Stimulated activated naive CD4-positive, alpha-beta T cell (primary cell): ENCODE data around the gene HSPE1.
"Not testable (repeated sequence)": the region's sequence is repeated elsewhere in the genome, so short reads cannot be mapped to it uniquely, and the experiment has no call there.

Source experiments
- DNase-seq, 6 experiments: peaks; one replicate each; lab custom pipeline; 2025; lab: John Stamatoyannopoulos, UW

The HSPE1 gene

GRCh38 chr2:197498235-197498936 is 1.8 kb upstream of the HSPE1 start:
- DNase-seq = no peak

- peak; percentile 18 to 64 (median 50) for DNase-seq
Observed at GRCh38 chr2:197498937-197499593, 1.1 kb upstream of the HSPE1 start.

- peak in 4 of 6 experiments; percentile 10 to 62 (median 42) for DNase-seq
Observed at GRCh38 chr2:197500503-197501131, 438 bp downstream of the HSPE1 start.

GRCh38 chr2:197502201-197502600 is 2.0 kb downstream of the HSPE1 start:
- no peak for DNase-seq

GRCh38 chr2:197502685-197503084 is 2.5 kb downstream of the HSPE1 start:
- DNase-seq = no peak

GRCh38 chr2:197504000-197504399 is 3.8 kb downstream of the HSPE1 start:
- no peak for DNase-seq

- no peak for DNase-seq
Observed at GRCh38 chr2:197504512-197504911, 4.3 kb downstream of the HSPE1 start.

- no peak for DNase-seq
Observed at GRCh38 chr2:197506658-197507057, 6.5 kb downstream of the HSPE1 start.

- DNase-seq = no peak
Observed at GRCh38 chr2:197513915-197514314, 13.7 kb downstream of the HSPE1 start.

- peak in 3 of 6 experiments; percentile 3 to 40 (median 19) for DNase-seq
Observed at GRCh38 chr2:197514754-197515153, 14.6 kb downstream of the HSPE1 start.

GRCh38 chr2:197515315-197515738 is 15.1 kb downstream of the HSPE1 start:
- DNase-seq = peak in 2 of 6 experiments; percentile 51 to 56

- DNase-seq = peak; percentile 84 to 89 (median 88)
Observed at GRCh38 chr2:197515739-197516392, 15.7 kb downstream of the HSPE1 start, which contains the start of gene MOB4. Gene MOB4 (plus strand): TSS chr2:197516066. CDS start chr2:197516087, 21 bp downstream.

GRCh38 chr2:197516393-197516761 is 16.2 kb downstream of the HSPE1 start:
- peak in 2 of 6 experiments; percentile 22 to 42 for DNase-seq

GRCh38 chr2:197517150-197517549 is 17.0 kb downstream of the HSPE1 start:
- DNase-seq = no peak

GRCh38 chr2:197538412-197538811 is 38.2 kb downstream of the HSPE1 start:
- DNase-seq = no peak

GRCh38 chr2:197539734-197540133 is 39.6 kb downstream of the HSPE1 start:
- DNase-seq = no peak

GRCh38 chr2:197543206-197543605 is 43.0 kb downstream of the HSPE1 start:
- DNase-seq = no peak

GRCh38 chr2:197547163-197547900 is 47.2 kb downstream of the HSPE1 start:
- no peak for DNase-seq

GRCh38 chr2:197548582-197548981 is 48.4 kb downstream of the HSPE1 start:
- no peak for DNase-seq

GRCh38 chr2:197551260-197551659 is 51.1 kb downstream of the HSPE1 start:
- DNase-seq = not testable (repeated sequence)
